ENCODE measurements around the gene PAIP2. TPM values are rescaled to one million over a fixed set of nuclear protein-coding genes. Genes with fewer than 3 reads are reported as not detected.

Gene PAIP2
- total RNA-seq, 1 experiment from 2014 or later = 95.0 TPM

- intact Hi-C loops (cut with micrococcal nuclease; ENCODE audit: unreplicated experiment) = no loop called here
- BruUV-seq (replicated peaks) = no TSS peak
- ChIA-PET POLR2A (ENCODE audit: low non-redundant PET) (no interaction called here), CTCF (no interaction called here)
- Histone ChIP-seq H3K36me3 (ENCODE audit: insufficient read depth, low read length, poor library complexity, severe bottlenecking) (no peaks in the 10 kb centered on the region), H3K27me3 (replicated peaks; ENCODE audit: insufficient read depth, low read depth, low read length, poor library complexity) (no peaks in the 10 kb centered on the region), H3K27ac (ENCODE audit: low read depth, low read length, poor library complexity, severe bottlenecking) (no peak overlapping the region), H3K4me3 (ENCODE audit: low read depth, low read length, poor library complexity, severe bottlenecking) (no peak overlapping the region), H3K9me3 (ENCODE audit: low read depth, low read length, poor library complexity, severe bottlenecking) (no peaks in the 10 kb centered on the region), H3K4me1 (ENCODE audit: insufficient read depth, low read length, poor library complexity, severe bottlenecking) (peaks cover 6% of the 10 kb centered on the region)
- TF ChIP-seq EZH2 (IDR thresholded peaks at IDR 0.05; ENCODE audit: borderline replicate concordance, low read depth, low read length, poor library complexity, severe bottlenecking) (no peak), CTCF (conservative IDR thresholded peaks at IDR 0.05; ENCODE audit: low read depth, low read length) (no peak)
- DNase-seq (ENCODE audit: low spot score) = no peak
Measured at GRCh38 chr5:139399501-139400121, 58.0 kb downstream of the PAIP2 start.

- intact Hi-C loops (cut with micrococcal nuclease; ENCODE audit: unreplicated experiment) = no loop called here
- Histone ChIP-seq H3K4me1 (ENCODE audit: insufficient read depth, low read length, poor library complexity, severe bottlenecking) (peaks cover 8% of the 10 kb centered on the region), H3K36me3 (ENCODE audit: insufficient read depth, low read length, poor library complexity, severe bottlenecking) (no peaks in the 10 kb centered on the region), H3K27me3 (replicated peaks; ENCODE audit: insufficient read depth, low read depth, low read length, poor library complexity) (no peaks in the 10 kb centered on the region), H3K27ac (ENCODE audit: low read depth, low read length, poor library complexity, severe bottlenecking) (no peak overlapping the region), H3K4me3 (ENCODE audit: low read depth, low read length, poor library complexity, severe bottlenecking) (no peak overlapping the region), H3K9me3 (ENCODE audit: low read depth, low read length, poor library complexity, severe bottlenecking) (no peaks in the 10 kb centered on the region)
- no TSS peak for BruUV-seq (replicated peaks)
- TF ChIP-seq CTCF (conservative IDR thresholded peaks at IDR 0.05; ENCODE audit: low read depth, low read length) = no peak
- no peak for TF ChIP-seq EZH2 (IDR thresholded peaks at IDR 0.05; ENCODE audit: borderline replicate concordance, low read depth, low read length, poor library complexity, severe bottlenecking)
- CTCF ChIA-PET = no interaction called here
- no peak for DNase-seq (ENCODE audit: low spot score)
- POLR2A ChIA-PET (ENCODE audit: low non-redundant PET) = no interaction called here
Measured at GRCh38 chr5:139401546-139401945, 59.9 kb downstream of the PAIP2 start.

GRCh38 chr5:139402561-139403158 lies 61.0 kb downstream of the PAIP2 start:
- POLR2A ChIA-PET (ENCODE audit: low non-redundant PET) = no interaction called here

More at GRCh38 chr5:139402561-139403158, 61.0 kb downstream of the PAIP2 start:
- Histone ChIP-seq H3K36me3 (ENCODE audit: insufficient read depth, low read length, poor library complexity, severe bottlenecking) (no peaks in the 10 kb centered on the region), H3K27me3 (replicated peaks; ENCODE audit: insufficient read depth, low read depth, low read length, poor library complexity) (no peaks in the 10 kb centered on the region), H3K4me3 (ENCODE audit: low read depth, low read length, poor library complexity, severe bottlenecking) (peak overlapping the region; percentile 48), H3K9me3 (ENCODE audit: low read depth, low read length, poor library complexity, severe bottlenecking) (no peaks in the 10 kb centered on the region), H3K27ac (ENCODE audit: low read depth, low read length, poor library complexity, severe bottlenecking) (peak overlapping the region; percentile 93), H3K4me1 (ENCODE audit: insufficient read depth, low read length, poor library complexity, severe bottlenecking) (peaks cover 8% of the 10 kb centered on the region)
- TF ChIP-seq EZH2 (IDR thresholded peaks at IDR 0.05; ENCODE audit: borderline replicate concordance, low read depth, low read length, poor library complexity, severe bottlenecking) (no peak), CTCF (conservative IDR thresholded peaks at IDR 0.05; ENCODE audit: low read depth, low read length) (peak; percentile 63)
- DNase-seq (ENCODE audit: low spot score) = peak; percentile 62
- intact Hi-C loops (cut with micrococcal nuclease; ENCODE audit: unreplicated experiment) = no loop called here
- CTCF ChIA-PET = interaction anchor here (0.7 kb wide), 1 partner anchor 767 kb away, joined by 4 read pairs; no protein-coding TSS in a partner anchor
- no TSS peak for BruUV-seq (replicated peaks)

Data from A673 (cell line).